Measurements from ENCODE around the gene SLC4A1.

Gene SLC4A1

DNA sequence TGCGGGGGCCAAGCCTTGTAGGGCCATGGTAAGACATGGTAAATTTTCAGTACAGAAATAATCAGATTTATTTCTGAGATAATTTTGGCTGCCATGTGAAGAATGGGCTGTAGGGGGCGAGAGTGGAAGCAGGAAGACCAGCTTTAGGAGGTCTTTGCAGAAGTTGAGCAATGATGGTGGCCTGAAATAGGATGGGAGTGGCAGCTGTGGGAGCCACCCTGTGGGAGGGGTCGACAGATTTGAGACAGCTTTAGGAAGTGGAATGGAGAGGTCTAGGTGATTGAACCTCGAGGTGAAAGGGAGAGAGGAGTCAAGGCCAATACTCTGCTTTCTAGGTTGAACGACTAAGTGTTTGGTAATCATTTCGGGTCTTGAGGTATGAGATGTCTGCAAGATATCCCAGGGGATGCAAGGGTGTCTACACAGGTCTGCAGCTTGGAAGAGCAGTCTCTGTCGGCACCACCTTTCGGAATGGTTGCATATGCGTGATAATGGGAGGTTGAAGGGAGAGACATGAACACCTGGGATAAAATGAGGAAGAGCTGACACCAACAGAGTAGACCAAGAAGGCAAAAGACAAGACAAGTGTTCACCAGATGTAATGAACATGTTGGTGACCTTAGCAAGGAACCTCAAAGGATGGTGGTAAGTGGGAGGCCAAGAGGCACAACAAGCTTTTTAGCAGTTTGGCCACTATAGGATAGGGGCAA, 64.0 kb downstream of the SLC4A1 start:
- DNase-seq = no peak

DNA sequence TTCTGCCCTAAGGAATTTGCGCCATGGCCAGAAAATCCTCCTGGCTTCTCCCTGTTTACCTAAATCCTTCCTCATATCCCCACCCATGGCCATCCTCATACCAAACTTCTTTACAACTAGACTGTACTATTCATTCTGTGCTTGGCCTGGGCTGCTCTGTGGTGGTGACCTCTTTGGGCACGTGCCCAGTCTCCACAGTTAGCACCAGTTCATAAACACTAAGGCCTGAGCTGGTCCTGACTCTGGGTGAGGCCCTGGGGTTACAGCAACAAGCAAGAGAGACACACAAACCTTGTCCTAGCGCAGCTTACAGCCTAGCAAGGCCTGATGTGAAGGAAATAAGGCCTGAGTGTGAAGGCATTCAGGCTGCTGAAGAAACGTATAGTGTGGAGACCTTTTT, 65.2 kb downstream of the SLC4A1 start:
- DNase-seq = no peak

DNA sequence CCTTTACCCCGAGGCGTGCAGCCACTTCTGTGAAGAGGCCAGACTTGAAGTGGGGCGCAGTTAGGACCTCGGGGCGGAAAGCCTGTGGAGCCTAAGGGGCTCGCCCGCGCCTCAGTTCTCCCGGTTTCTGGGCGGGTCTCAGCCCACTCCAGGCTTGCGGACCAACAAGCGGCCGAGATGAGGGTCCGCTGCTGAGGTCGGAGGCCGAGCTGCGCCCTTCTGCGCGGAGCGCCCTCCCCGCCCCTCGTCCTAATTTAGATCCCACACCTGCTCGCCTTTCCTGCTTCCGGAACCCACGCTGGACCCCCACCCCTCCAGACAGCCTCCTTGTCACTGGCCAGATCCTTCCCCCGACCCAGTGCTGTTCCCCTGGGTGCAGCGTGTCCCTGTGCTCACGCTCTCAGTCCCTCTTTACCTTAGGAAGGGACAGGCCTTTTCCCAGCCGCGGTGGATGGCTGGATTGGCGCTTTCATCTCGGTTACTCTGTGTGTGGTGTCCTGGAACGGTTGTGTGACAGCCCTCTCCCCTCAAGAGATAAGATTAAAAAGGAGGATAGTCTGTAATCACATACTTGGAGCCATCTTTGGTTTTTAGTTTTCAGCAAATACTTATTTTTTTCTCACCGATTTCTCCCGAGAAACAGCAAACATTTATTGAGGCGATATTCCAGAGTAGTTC, 67.3 kb downstream of the SLC4A1 start:
- no peak for DNase-seq

GRCh38 chr17:44199553-44200477, 68.1 kb downstream of the SLC4A1 start, which contains the start of gene ATXN7L3:
TSS of gene ATXN7L3 (minus strand) at chr17:44199884. CDS start at chr17:44198070, 1,814 bp downstream.
- peak; percentile 99 to 100 for DNase-seq

- DNase-seq = peak; percentile 46 to 59
These were observed 69.0 kb downstream of the SLC4A1 start for GRCh38 chr17:44198721-44199552.
